Measurements from ENCODE around the gene IPMK.

DNA sequence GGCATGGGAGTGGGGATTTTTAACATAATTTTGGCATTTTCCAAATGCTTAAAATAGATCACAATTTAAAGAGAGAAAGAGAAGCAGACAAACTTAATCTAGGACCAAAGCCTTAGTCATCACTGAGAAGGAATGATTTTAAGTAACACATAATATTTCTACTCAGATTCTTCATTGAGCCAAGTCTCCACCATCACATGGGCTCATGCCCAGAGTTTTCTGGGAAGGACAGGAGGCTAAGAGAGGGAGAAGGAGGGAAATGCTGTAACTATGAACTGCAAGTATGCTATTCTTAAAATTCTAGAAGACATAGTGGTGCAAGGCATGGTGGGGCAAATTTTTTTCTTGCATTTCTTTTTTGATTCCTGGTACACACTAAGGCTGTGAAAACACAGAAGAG is 43.3 kb upstream of the IPMK start:
- TF ChIP-seq, protein P1, sequence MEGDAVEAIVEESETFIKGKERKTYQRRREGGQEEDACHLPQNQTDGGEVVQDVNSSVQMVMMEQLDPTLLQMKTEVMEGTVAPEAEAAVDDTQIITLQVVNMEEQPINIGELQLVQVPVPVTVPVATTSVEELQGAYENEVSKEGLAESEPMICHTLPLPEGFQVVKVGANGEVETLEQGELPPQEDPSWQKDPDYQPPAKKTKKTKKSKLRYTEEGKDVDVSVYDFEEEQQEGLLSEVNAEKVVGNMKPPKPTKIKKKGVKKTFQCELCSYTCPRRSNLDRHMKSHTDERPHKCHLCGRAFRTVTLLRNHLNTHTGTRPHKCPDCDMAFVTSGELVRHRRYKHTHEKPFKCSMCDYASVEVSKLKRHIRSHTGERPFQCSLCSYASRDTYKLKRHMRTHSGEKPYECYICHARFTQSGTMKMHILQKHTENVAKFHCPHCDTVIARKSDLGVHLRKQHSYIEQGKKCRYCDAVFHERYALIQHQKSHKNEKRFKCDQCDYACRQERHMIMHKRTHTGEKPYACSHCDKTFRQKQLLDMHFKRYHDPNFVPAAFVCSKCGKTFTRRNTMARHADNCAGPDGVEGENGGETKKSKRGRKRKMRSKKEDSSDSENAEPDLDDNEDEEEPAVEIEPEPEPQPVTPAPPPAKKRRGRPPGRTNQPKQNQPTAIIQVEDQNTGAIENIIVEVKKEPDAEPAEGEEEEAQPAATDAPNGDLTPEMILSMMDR (IDR thresholded peaks at IDR 0.05), result no peak
- no peak for TF ChIP-seq EZH2 (IDR thresholded peaks at IDR 0.05)
- no peak for TF ChIP-seq EZH2phosphoT487 (IDR thresholded peaks at IDR 0.05)
